GM19324 (cell line): Measurements from ENCODE around the gene GJB4.

Experiments
- ATAC-seq: cut with Tn5 transposase; IDR thresholded peaks from one replicate; pipeline ENCODE4 v1.9.1; 2021; ENCODE audit warnings: mild to moderate bottlenecking, moderate library complexity; ENCODE audit not compliant: unreplicated experiment, low FRiP score

The GJB4 gene

DNA sequence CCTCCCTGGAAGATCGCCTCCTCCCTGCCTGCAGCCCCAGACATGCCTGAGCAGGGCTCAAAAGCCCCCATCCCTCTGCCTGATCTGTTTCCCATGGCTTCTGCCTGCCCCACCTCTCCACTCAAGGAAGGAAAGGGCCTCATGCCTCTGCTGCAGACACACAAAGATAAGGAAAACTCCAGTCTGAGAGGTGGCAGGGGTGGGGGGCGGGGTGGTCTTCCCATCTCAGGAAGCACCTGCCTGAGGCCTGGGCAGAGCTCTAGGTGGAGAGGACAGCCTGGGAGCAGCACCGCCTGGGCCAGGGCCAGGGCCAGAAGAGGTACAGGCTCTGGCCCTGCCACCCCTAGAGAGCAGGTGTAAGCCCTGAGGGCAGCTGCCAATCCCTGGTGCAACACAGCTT is 17.4 kb downstream of the GJB4 start:
- ATAC-seq, result no peak

DNA sequence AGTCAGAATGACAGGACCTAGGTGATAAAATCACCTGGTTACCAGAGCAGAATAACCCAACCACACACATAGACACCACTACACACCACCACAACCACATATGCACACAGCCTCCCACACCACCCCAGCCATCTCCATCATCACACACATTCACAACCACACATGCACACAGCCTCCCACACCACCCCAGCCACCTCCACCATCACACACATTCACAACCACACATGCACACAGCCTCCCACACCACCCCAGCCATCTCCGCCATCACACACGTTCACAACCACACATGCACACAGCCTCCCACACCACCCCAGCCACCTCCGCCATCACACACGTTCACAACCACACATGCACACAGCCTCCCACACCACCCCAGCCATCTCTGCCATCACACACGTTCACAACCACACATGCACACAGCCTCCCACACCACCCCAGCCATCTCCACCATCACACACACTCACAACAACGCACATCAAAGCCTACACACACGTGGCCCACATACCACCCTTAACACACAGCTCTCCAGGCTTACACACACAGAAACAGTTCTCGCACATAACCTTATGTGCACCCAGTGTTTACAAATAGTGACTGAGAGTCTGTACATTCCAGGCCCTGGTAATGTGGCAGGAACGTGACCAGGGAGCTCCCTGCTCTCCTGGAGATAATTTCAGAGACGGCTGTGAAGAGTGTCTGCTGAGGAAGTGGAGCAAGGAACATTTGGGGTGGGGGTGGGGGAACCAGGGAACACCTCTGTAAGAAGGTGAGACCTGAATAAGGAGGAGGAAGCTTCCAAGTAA is 18.2 kb downstream of the GJB4 start:
- ATAC-seq, result no peak

DNA sequence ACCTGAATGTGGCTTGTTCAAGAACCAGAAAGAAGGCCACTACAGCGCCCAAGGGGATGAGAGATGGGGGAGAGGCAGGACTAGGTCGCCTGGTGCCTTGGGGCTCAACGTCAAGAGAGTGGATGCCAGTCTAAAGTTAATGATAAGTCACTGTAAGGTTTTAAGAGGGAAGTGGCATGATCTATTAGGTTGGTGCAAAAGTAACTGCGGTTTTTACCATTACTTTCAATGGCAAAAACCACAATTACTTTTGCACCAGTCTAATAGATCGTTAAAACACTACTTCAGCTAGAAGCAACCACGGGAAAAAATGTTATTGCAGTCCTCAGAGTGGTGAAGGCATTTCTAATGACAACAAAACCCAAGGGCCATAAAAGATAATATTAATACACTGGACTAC is 18.8 kb downstream of the GJB4 start:
- ATAC-seq, result no peak

DNA sequence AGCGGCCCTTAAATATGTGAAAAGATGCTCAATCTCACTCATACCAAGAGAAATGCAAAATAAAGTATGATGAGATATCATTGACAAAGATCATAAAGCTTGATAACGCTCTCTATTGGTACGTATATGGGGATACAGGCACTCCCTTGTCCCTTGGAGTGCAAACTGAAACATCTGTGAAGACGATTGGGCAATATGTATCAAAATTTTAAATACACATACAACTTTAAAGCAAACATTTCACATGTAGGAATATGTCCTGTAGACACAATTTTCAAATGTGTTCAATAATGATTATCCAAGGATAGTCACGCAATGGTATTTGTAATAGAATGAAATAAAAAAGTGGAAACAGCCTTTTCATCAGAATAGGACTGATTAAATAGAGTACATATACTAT is 19.5 kb downstream of the GJB4 start:
- ATAC-seq, result no peak

DNA sequence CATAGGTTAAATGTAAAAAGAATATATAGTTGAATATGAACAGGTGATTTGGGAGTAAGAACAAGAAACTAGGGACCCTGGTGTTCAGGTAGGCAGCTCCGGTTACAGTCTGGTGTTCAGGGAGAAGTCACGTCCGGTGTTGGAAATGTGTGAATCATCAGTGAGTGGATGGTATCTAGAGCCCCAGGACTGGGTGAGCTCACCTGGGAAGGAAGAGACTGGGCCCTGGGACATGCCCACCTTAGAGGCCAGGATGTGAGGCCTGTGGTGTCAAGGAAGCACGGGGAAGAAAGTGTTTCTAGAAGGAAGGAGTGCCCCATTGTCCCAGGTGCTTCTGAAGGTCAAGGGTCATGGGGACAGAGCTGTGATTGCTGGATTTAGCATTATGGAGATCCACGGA is 20.0 kb downstream of the GJB4 start:
- no peak for ATAC-seq

DNA sequence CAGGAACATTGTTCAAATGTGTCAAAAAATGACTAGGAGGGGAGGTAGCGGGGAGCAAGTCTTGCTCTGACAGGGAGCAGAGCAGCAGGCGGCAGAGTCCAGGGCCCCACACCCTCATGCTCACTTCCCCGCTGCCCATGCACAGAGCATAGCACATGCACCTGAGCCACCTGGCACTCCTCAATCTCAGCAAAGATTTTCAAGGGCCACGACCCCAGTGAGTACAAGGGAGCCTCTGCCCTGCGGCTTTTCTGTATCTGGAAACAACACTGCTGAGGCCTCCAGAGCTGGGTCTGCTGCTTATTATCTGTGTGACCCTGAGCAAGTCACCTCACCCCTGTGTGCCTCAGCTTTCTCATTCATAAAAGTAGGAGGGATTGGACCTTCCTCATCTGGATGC is 20.4 kb downstream of the GJB4 start:
- ATAC-seq, result no peak

DNA sequence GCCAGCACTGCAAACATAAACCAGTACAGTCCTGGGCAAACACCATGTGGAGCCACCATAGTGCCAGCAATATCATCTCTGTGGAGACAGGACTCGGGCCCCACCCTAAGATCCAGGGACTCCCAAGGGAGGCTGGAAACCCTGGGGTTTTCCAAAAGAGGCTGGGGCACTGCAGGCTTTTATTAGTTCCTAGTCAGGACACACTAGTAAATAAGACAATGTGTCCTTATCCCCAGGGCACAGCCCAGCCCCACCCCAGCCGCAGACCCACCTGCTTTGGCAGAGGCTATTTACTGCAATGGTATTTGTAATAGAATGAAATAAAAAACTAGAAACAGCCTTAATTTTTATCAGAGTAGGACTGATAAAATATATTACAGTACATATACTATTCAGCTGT is 21.0 kb downstream of the GJB4 start:
- no peak for ATAC-seq

DNA sequence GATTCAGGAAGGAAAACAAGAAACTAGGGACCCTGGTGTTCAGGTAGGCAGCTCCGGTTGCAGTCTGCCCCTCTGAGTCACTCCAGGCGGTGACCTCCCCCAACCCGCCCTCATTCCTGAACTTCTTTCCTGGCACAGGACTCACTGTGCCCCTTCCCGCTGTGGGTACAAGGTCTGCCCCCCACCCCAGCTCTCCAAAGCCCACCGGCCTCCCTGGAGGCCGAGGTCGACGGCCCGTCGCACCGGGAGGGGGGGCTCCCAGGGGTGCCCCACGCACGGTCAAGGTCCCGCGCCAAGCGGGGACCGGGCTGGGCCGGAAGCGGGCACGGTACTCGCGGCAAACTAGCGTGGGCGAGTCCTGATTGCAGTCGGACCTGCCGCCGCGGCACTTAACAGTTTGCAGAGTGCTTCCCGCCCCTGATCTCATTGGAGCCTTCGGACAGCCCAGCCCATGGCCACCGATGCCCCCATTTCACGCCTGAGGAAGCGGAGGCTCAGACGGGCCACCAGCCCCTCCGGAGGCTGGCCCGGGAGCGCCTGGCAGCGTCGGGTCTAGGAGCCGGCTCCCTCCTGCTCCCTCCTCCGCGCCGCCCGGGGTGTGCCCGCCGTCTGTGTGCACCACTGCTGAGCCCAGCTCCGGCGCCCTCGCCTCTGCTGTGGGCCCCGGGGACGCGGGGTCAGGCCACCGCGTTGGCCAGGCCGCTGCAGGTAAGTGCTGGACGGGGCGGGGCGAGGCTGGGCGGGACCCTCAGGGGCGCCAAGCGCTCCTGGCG is 21.7 kb downstream of the GJB4 start, which contains the start of gene GJB3:
TSS of gene GJB3 (plus strand) at position 144 of the 773 bp plus-strand sequence. CDS start 3,549 bp downstream, outside the sequence.
- no peak for ATAC-seq

DNA sequence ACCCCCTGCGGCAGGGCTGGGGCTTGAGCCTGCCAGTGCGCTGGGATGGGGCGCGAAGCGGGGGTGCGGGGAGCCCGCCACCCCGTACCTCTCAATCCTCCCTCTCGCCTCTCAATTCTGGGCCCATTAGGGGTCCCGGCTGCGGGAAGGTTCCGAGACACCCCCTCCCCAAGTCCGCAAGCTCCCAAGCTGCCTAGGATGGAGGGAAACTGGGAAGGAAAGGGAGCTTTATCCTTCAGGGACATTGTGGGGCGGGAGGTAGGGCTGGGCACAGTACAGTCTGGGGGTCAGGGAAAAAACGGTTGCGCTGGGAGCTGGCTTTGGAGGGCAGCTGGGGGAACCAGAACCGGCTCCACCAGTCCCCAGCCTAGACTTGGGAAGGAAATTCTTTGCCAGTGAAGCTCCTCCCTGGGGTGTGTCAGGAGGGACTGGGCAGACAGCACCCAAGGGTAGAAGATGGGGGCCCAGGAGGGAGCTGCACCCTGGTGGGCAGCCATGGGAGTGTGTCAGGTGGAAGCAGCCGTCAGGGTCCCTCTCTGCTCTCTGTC is 22.4 kb downstream of the GJB4 start:
- ATAC-seq, result no peak

DNA sequence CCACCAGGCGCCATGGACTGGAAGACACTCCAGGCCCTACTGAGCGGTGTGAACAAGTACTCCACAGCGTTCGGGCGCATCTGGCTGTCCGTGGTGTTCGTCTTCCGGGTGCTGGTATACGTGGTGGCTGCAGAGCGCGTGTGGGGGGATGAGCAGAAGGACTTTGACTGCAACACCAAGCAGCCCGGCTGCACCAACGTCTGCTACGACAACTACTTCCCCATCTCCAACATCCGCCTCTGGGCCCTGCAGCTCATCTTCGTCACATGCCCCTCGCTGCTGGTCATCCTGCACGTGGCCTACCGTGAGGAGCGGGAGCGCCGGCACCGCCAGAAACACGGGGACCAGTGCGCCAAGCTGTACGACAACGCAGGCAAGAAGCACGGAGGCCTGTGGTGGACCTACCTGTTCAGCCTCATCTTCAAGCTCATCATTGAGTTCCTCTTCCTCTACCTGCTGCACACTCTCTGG is 25.2 kb downstream of the GJB4 start:
- ATAC-seq, result no peak

DNA sequence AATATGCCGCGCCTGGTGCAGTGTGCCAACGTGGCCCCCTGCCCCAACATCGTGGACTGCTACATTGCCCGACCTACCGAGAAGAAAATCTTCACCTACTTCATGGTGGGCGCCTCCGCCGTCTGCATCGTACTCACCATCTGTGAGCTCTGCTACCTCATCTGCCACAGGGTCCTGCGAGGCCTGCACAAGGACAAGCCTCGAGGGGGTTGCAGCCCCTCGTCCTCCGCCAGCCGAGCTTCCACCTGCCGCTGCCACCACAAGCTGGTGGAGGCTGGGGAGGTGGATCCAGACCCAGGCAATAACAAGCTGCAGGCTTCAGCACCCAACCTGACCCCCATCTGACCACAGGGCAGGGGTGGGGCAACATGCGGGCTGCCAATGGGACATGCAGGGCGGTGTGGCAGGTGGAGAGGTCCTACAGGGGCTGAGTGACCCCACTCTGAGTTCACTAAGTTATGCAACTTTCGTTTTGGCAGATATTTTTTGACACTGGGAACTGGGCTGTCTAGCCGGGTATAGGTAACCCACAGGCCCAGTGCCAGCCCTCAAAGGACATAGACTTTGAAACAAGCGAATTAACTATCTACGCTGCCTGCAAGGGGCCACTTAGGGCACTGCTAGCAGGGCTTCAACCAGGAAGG is 25.8 kb downstream of the GJB4 start:
- no peak for ATAC-seq

DNA sequence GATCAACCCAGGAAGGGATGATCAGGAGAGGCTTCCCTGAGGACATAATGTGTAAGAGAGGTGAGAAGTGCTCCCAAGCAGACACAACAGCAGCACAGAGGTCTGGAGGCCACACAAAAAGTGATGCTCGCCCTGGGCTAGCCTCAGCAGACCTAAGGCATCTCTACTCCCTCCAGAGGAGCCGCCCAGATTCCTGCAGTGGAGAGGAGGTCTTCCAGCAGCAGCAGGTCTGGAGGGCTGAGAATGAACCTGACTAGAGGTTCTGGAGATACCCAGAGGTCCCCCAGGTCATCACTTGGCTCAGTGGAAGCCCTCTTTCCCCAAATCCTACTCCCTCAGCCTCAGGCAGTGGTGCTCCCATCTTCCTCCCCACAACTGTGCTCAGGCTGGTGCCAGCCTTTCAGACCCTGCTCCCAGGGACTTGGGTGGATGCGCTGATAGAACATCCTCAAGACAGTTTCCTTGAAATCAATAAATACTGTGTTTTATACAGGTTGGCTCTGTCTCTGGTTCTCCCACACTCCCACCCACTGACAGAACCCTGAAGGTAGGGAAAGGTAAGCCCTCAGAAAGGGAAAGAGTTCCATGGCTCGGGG is 26.4 kb downstream of the GJB4 start:
- no peak for ATAC-seq

DNA sequence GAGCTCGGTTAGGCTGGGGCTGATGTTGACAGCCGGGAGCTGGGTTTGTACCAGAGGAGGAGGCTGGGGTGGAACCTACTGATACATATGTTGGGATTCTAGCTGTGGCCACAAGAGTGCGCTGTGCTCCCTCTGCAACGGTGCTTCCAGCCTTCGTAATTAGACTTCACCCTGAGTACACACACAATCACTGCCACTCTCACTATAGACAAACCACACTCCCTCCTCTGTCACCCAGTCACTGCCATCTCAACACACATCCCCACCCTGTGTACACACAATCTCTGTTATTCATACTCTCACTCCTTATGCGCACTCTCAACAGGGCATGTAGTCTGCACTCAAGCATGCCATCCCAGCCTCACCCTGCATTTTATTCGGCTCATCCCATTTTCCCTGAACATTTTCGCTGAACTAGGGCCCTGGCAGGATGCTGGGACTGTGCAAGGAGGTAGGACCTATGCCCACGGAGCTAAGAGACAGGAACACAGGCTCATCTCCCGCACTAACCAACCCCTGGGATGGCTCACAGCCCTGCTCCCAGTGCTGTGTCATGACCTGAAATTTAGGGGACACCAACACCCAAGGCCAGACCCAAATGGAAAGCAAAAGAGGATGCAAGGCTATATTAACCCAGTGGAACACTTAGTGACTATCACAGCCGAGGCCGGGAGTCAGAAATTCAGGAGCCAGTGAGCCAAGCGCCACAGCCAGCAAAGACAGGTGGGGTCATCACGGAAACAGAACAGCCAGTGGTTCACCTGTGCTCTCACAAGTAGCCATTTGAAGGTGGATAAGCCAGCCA is 27.2 kb downstream of the GJB4 start:
- no peak for ATAC-seq

DNA sequence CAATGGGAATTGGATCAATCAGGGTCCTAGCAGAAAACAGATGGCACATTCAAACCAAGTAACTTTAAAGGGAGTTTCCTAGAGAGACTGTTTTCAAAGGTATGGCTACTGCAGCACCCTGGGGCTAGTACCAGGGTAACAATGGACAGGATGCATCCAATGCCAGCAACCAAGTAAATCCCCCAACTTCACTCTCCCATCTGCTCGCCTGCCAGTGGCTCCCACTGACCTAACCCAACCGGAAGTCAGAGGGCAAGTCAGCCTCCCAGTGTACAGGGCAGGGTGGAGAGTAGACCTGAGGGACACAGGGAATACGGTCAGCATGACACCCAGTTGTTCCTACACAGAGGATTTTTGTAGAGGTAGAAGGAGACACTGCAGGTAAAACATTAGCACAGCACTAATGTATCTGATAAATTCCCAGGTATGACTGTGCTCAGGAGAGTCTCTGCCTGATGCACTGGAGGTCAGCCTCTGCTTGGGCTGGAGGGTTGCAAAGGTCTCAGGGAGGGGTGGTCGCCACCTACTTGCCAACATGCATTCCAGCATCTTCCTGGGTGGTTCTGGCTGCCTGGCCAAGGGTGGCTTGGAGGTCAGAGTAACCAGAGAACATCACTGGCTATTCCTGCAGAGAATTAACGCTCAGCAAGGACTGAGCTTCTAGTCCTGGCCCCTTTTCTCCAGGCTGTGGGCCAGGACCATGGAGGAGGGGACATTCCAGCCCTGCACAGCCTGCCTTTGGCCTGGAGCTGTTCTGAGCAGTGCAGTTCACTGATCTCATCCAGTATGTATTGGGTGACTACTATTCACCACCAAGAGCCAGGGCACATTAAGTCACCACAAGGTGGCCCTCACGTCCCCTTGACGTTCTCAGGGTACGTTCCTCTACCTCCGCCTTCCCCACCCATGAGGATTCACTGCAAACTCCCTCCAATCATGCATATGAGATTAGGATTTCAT is 28.2 kb downstream of the GJB4 start:
- ATAC-seq, result no peak

DNA sequence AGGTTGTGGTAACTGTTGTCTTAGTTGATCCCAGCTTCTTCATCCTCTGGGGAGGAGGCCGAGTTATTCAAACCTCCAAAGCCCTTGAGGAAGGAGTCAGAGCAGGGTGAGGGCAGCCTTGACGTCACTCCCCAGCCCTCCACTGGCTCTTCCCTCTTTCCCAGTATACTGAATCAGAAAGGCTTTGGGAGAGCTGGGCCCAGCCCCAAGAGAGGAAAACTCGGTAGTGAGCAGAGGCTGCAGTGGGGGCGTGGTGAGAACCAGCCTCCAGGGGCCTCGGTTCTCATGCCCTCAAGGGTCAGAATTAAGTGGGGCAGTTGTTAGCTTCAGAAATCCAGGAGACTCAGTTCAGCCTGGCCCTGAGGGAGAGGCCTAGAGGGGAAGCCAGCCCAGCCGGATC is 31.4 kb downstream of the GJB4 start:
- ATAC-seq, result no peak

DNA sequence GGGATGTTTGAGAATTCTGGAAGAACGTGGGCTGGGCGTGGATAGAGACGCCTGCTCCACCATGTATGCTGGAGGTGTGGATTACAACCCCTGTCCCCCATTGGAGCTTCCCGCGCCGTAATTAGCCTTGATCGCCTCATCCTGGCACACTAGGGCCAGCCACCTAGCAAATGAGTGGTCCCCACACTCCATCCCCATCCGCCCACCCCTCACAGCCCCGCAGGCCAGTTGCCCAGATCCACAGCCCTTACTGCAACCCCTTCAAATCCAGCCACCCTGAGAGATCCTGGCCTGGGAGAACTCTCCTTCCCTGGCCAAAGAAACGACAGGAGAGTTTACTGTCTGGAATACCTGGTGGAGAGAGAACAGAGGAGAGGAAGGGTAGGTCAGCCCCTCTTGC is 32.9 kb downstream of the GJB4 start:
- no peak for ATAC-seq

DNA sequence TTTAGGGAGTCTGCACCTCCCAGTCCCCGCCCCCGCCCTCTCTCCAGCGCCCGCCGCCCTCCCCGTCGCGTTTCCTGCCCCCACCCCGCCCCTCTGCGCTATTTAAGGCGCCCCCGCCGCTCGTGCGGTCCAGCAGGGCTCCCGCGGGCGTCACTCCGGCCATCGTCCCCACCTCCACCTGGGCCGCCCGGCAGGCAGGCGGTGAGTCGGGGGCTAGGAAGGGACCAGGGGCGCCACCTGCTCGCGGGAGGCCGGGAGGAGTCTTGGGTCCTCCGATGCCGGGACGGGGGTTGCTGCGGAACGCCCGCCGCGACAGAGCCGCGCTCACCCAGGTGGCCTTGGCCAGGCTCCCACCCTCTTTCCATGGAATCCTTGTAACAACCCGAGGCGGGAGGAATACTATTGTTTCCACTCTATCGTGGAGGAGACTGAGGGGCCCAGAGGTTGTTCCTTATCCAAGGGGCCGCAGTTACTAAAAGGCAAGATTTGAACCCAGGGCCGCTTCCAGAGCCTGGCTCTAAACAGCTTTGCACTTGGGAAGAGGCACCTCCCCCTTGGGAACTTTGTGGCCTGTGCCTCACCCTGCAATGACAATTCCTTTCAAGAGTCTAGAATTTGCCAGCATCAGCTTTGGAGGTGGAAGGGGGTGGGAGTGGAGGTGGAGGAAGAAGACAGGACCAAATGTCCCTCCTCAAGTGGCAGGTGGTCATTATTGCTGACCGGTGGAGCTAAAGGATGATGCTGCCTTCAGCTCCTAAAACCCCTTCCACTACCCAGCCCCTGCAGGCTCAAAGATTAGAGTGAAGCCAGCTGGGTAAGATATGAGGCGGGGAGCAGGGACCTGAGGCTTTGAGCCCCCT is 33.6 kb downstream of the GJB4 start, which contains the start of gene GJA4:
TSS of gene GJA4 (plus strand) at position 132 of the 860 bp plus-strand sequence. CDS start 1,215 bp downstream, outside the sequence.
- no peak for ATAC-seq
